SK-N-SH (cell line): ENCODE results near the gene CUL1. TPM values are rescaled to one million over a fixed set of nuclear protein-coding genes. Genes with fewer than 3 reads are reported as not detected.
A peak's percentile ranks its signal among the peaks of the same experiment; 100 is the strongest.

ENCODE experiments used
- CTCF ChIA-PET: fragments of 300-600, 350-600 bp; formaldehyde crosslinking; extraction: SDS; loops from one replicate; lab custom pipeline; 2021; lab: Yijun Ruan, JAX
- POLR2A ChIA-PET: fragments of 350-600 bp; sonication (Branson Sonifier 250); formaldehyde crosslinking; extraction: SDS; loops from one replicate; lab custom pipeline; 2020; ENCODE audit warnings: antibody characterized with exemption, inconsistent platforms; lab: Yijun Ruan, JAX
- DNase-seq: peaks from one replicate; pipeline ENCODE4 v3.0.0; 2012
- H2AFZ ChIP-seq: fragments of 200-600 bp; sonication (generic); 2 replicates; pipeline ENCODE4 v1.8.1; 2016; ENCODE audit warnings: antibody characterized with exemption, mild to moderate bottlenecking, low read depth
- H3F3A ChIP-seq: fragments of 200-600 bp; sonication (generic); replicated peaks from 2 replicates; pipeline ENCODE3; 2016; ENCODE audit warnings: antibody characterized with exemption, mild to moderate bottlenecking; ENCODE audit not compliant: insufficient read depth
- H3K27ac ChIP-seq, 2 experiments: fragments of 200-500 bp in 1 of 2; fragments of 200-600 bp in 1 of 2; sonication (Bioruptor generic) in 1 of 2; sonication (generic), shearing (Covaris generic) in 1 of 2; 2 replicates each; pipeline versions ENCODE4 v1.5.1 to v1.6.1; 2014 to 2016; ENCODE audit warnings: low read depth in 2 of 2, inconsistent platforms in 1 of 2, low read length in 1 of 2, mild to moderate bottlenecking in 1 of 2, mixed read lengths in 1 of 2
- H3K27me3 ChIP-seq: fragments of 200-600 bp; sonication (generic), shearing (Covaris generic); 2 replicates; pipeline ENCODE4 v1.6.1; 2016; ENCODE audit warnings: mixed run types; ENCODE audit not compliant: insufficient read depth
- H3K36me3 ChIP-seq, 2 experiments: fragments of 200-500 bp in 1 of 2; fragments of 200-600 bp in 1 of 2; sonication (Bioruptor generic) in 1 of 2; sonication (generic) in 1 of 2; replicated peaks in 1 of 2; 2 replicates each; pipeline versions ENCODE3 to v1.5.1; 2014 to 2016; ENCODE audit warnings: low read length in 1 of 2, mild to moderate bottlenecking in 1 of 2; ENCODE audit not compliant: insufficient read depth in 2 of 2, control insufficient read depth in 1 of 2
- H3K4me1 ChIP-seq, 2 experiments: fragments of 200-500 bp in 1 of 2; fragments of 200-600 bp in 1 of 2; sonication (Bioruptor generic) in 1 of 2; sonication (generic), shearing (Covaris generic) in 1 of 2; 2 replicates each; pipeline versions ENCODE4 v1.5.1 to v1.6.1; 2014 to 2016; ENCODE audit warnings: low read depth in 1 of 2, low read length in 1 of 2, mixed run types in 1 of 2; ENCODE audit not compliant: insufficient read depth in 2 of 2, control insufficient read depth in 1 of 2
- H3K4me2 ChIP-seq: fragments of 200-600 bp; sonication (generic), shearing (Covaris generic); 2 replicates; pipeline ENCODE4 v1.6.1; 2017; ENCODE audit warnings: mixed run types
- H3K4me3 ChIP-seq, 2 experiments: fragments of 200-500 bp in 1 of 2; fragments of 200-600 bp in 1 of 2; sonication (Bioruptor generic) in 1 of 2; sonication (generic), shearing (Covaris generic) in 1 of 2; 2 replicates each; pipeline versions ENCODE4 v1.5.1 to v1.8.1; 2014 to 2016; ENCODE audit warnings: low read depth in 2 of 2, inconsistent platforms in 1 of 2, low read length in 1 of 2, mild to moderate bottlenecking in 1 of 2, mixed read lengths in 1 of 2, moderate library complexity in 1 of 2
- H3K79me2 ChIP-seq: fragments of 200-600 bp; sonication (generic); 2 replicates; pipeline ENCODE4 v1.8.1; 2017; ENCODE audit warnings: mild to moderate bottlenecking; ENCODE audit not compliant: insufficient read depth
- H3K9ac ChIP-seq: fragments of 200-600 bp; sonication (generic); 2 replicates; pipeline ENCODE4 v1.6.1; 2017; ENCODE audit warnings: mixed run types
- H3K9me2 ChIP-seq: fragments of 200-600 bp; sonication (generic); 2 replicates; pipeline ENCODE4 v1.6.1; 2017; ENCODE audit warnings: mixed run types
- H3K9me3 ChIP-seq: fragments of 200-600 bp; sonication (generic); 2 replicates; pipeline ENCODE4 v1.6.1; 2017; ENCODE audit warnings: mixed run types, mild to moderate bottlenecking, moderate library complexity
- H4K20me1 ChIP-seq: fragments of 200-600 bp; sonication (generic); 2 replicates; pipeline ENCODE4 v1.6.1; 2017; ENCODE audit warnings: mild to moderate bottlenecking, mixed run types; ENCODE audit not compliant: insufficient read depth
- CHD2 ChIP-seq: fragments of 150-350 bp; IDR thresholded peaks from 2 replicates; pipeline ENCODE4 v1.6.1; 2018; ENCODE audit warnings: low read length; ENCODE audit not compliant: partially characterized antibody
- CTCF ChIP-seq: fragments of 200-600 bp; sonication (generic); IDR thresholded peaks from 2 replicates; pipeline ENCODE4 v1.6.1; 2017; ENCODE audit warnings: antibody characterized with exemption, mild to moderate bottlenecking, moderate library complexity
- ELF1 ChIP-seq: IDR thresholded peaks from 2 replicates; pipeline ENCODE4 v1.4.0; 2012
- EP300 ChIP-seq, 2 experiments: IDR thresholded peaks; 2 replicates each; pipeline versions ENCODE4 v1.4.0 to v1.6.1; 2012; ENCODE audit warnings: borderline replicate concordance in 1 of 2, low read depth in 1 of 2, low read length in 1 of 2
- FOXM1 ChIP-seq: IDR thresholded peaks from 2 replicates; pipeline ENCODE4 v1.4.0; 2012; ENCODE audit warnings: low read depth, mild to moderate bottlenecking
- GABPA ChIP-seq: IDR thresholded peaks from 2 replicates; pipeline ENCODE4 v1.4.0; 2012; ENCODE audit warnings: low read depth, mild to moderate bottlenecking
- JUND ChIP-seq: IDR thresholded peaks from 2 replicates; pipeline ENCODE4 v1.4.0; 2012
- NFIC ChIP-seq: IDR thresholded peaks from 2 replicates; pipeline ENCODE4 v1.4.0; 2012; ENCODE audit warnings: borderline replicate concordance
- NRF1 ChIP-seq: IDR thresholded peaks from 2 replicates; pipeline ENCODE4 v1.6.1; 2012; ENCODE audit warnings: low read depth, mild to moderate bottlenecking, low read length
- PBX3 ChIP-seq: IDR thresholded peaks from 2 replicates; pipeline ENCODE4; 2012
- RAD21 ChIP-seq: IDR thresholded peaks from 2 replicates; pipeline ENCODE4 v1.6.1; 2012; ENCODE audit warnings: mild to moderate bottlenecking, low read length
- RCOR1 ChIP-seq: fragments of 150-350 bp; IDR thresholded peaks from 2 replicates; pipeline ENCODE4 v1.6.1; 2017; ENCODE audit warnings: antibody characterized with exemption, low read length
- REST ChIP-seq: IDR thresholded peaks from 2 replicates; pipeline ENCODE4 v1.6.1; 2012; ENCODE audit warnings: mild to moderate bottlenecking, low read depth, low read length, moderate library complexity
- RFX5 ChIP-seq: IDR thresholded peaks from 2 replicates; pipeline ENCODE4 v1.6.1; 2012; ENCODE audit warnings: mild to moderate bottlenecking, improper control_type of control experiment, low read length
- SMC3 ChIP-seq: IDR thresholded peaks from 2 replicates; pipeline ENCODE4 v1.6.1; 2012; ENCODE audit warnings: low read depth, low read length, improper control_type of control experiment
- TAF1 ChIP-seq: IDR thresholded peaks from 2 replicates; pipeline ENCODE4 v1.6.1; 2012; ENCODE audit warnings: low read depth, mild to moderate bottlenecking, low read length, moderate library complexity, borderline replicate concordance
- TEAD4 ChIP-seq: IDR thresholded peaks from 2 replicates; pipeline ENCODE4 v1.4.0; 2012; ENCODE audit warnings: mild to moderate bottlenecking, borderline replicate concordance; ENCODE audit not compliant: insufficient read depth
- ZBTB33 ChIP-seq: IDR thresholded peaks from 2 replicates; pipeline ENCODE4 v1.4.0; 2012; ENCODE audit warnings: low read depth, borderline replicate concordance
- polyA plus RNA-seq, 3 experiments: library from polyadenylated mRNA; depleted of rRNA; stranded (reverse); fragments of >200 nt; gene quantifications; 2 replicates each; pipeline ENCODE4 v1.2.3, GENCODE V29; 2012

CUL1 gene
- polyA plus RNA-seq, 1 of the 3 experiments (the other 2 are of a cell fraction) = 45.2 TPM

GRCh38 chr7:148650232-148650858 lies 48.4 kb upstream of the CUL1 start (continued):
- TF ChIP-seq ZBTB33 (no peak), SMC3 (no peak), NFIC (no peak; the same call in 1 of the 2 replicates), EP300 (IDR thresholded peaks at IDR 0.05; ENCODE audit: borderline replicate concordance in 1 of 2, low read depth in 1 of 2, low read length in 1 of 2) (peak in 1 of 2 experiments; percentile 68; a peak in 1 of 4 replicates), RFX5 (no peak), CTCF (no peak), FOXM1 (no peak), TEAD4 (0 out of 2 replicates have a peak, but pooled peaks have one; percentile 69), NRF1 (no peak), CHD2 (no peak), ELF1 (no peak), JUND (peak; percentile 92), RAD21 (no peak), RCOR1 (no peak), REST (no peak)

- CTCF ChIA-PET = interaction anchor here (1.4 to 1.6 kb wide), 2 partner anchors 77 to 79 kb away, joined by 3 to 5 read pairs; no protein-coding TSS in a partner anchor
- Histone ChIP-seq H3K4me1 (0 out of 4 replicates have a peak, but pooled peaks cover 0 to 4% of the 10 kb centered on the region in 2 experiments), H3K36me3 (no peaks in the 10 kb centered on the region), H3K9me2 (no peaks in the 10 kb centered on the region), H2AFZ (no peak overlapping the region; the same call in 1 of the 2 replicates), H3K27me3 (no peaks in the 10 kb centered on the region), H3K9ac (no peak overlapping the region), H3K4me2 (no peak overlapping the region), H3K9me3 (no peaks in the 10 kb centered on the region), H3K79me2 (no peaks in the 10 kb centered on the region), H3F3A (peaks cover 17% of the 10 kb centered on the region), H4K20me1 (no peaks in the 10 kb centered on the region), H3K4me3 (no peak overlapping the region), H3K27ac (no peak overlapping the region)
- TF ChIP-seq TAF1 (no peak), JUND (no peak), RCOR1 (no peak), PBX3 (no peak), NRF1 (no peak), SMC3 (no peak), GABPA (no peak), CHD2 (no peak)
- no peak for DNase-seq
- POLR2A ChIA-PET = no interaction called here
Observed at GRCh38 chr7:148652773-148653172, 45.9 kb upstream of the CUL1 start.
